ENCODE measurements around the gene DSCAM.

Gene DSCAM

DNA sequence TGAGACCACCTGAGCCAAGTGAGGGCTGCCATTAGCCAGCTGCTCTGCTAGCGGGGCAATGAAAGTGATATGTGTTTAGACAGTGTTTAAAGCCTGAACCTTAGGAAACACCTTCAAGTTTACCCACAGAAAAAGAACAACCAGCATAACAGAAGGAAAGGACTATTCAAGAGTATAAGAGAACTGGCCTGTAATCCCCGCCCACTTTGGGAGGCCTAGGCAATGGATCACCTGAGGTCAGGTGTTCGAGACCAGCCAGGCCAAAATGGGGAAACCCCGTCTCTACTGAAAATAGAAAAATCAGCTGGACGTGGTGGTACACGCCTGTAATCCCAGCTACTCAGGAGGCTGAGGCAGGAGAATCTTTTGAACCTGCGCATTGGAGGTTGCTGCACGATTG is 830.3 kb downstream of the DSCAM start:
- Histone ChIP-seq H3K9me3 (ENCODE audit: low read length) (no peaks in the 10 kb centered on the region), H3K79me2 (ENCODE audit: insufficient read depth, low read length) (no peaks in the 10 kb centered on the region), H3K9ac (ENCODE audit: low read length) (no peak overlapping the region), H3K4me2 (ENCODE audit: low read length) (no peak overlapping the region), H2AFZ (ENCODE audit: low read length) (no peak overlapping the region), H4K20me1 (ENCODE audit: insufficient read depth, low read length) (no peaks in the 10 kb centered on the region), H3F3A (ENCODE audit: insufficient read depth, low read length) (no peaks in the 10 kb centered on the region), H3K27ac (ENCODE audit: low read depth, low read length, poor library complexity, severe bottlenecking) (no peak overlapping the region), H3K4me3 (ENCODE audit: low read depth, low read length, poor library complexity, severe bottlenecking) (no peak overlapping the region), H3K4me1 (ENCODE audit: insufficient read depth, low read length, severe bottlenecking) (no peaks in the 10 kb centered on the region), H3K27me3 (ENCODE audit: insufficient read depth, low read length) (no peaks in the 10 kb centered on the region), H3K36me3 (ENCODE audit: insufficient read depth, low read length) (no peaks in the 10 kb centered on the region), H3K9me2 (ENCODE audit: low read depth, low read length) (no peaks in the 10 kb centered on the region)
- TF ChIP-seq EZH2 (IDR thresholded peaks at IDR 0.05; ENCODE audit: borderline replicate concordance, low read length): no peak
- TF ChIP-seq, protein P1, sequence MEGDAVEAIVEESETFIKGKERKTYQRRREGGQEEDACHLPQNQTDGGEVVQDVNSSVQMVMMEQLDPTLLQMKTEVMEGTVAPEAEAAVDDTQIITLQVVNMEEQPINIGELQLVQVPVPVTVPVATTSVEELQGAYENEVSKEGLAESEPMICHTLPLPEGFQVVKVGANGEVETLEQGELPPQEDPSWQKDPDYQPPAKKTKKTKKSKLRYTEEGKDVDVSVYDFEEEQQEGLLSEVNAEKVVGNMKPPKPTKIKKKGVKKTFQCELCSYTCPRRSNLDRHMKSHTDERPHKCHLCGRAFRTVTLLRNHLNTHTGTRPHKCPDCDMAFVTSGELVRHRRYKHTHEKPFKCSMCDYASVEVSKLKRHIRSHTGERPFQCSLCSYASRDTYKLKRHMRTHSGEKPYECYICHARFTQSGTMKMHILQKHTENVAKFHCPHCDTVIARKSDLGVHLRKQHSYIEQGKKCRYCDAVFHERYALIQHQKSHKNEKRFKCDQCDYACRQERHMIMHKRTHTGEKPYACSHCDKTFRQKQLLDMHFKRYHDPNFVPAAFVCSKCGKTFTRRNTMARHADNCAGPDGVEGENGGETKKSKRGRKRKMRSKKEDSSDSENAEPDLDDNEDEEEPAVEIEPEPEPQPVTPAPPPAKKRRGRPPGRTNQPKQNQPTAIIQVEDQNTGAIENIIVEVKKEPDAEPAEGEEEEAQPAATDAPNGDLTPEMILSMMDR (IDR thresholded peaks at IDR 0.05; ENCODE audit: low read length): no peak

DNA sequence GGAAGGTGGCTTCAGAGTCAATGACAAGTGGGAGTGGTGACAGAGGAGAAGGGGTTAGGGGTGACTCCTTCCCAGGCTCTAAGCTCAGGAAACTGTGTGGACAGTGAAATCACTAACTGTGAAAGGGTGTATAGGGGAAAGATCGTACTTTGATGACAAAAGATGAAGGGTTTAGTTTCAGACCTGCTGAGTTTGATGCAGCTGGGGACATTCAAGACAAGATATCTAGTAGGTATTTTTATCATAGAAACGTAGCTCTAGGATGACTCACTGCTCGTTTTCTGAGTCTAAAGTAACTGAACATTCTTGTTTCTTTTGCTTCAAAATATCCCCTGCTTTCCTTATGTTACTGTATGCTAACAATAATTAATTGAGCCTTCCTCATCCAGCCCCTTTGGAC is 830.7 kb downstream of the DSCAM start:
- Histone ChIP-seq H4K20me1 (ENCODE audit: insufficient read depth, low read length) (no peaks in the 10 kb centered on the region), H3K27me3 (ENCODE audit: insufficient read depth, low read length) (no peaks in the 10 kb centered on the region), H3K4me1 (ENCODE audit: insufficient read depth, low read length, severe bottlenecking) (no peaks in the 10 kb centered on the region), H3K9ac (ENCODE audit: low read length) (no peak overlapping the region), H3F3A (ENCODE audit: insufficient read depth, low read length) (no peaks in the 10 kb centered on the region), H3K79me2 (ENCODE audit: insufficient read depth, low read length) (no peaks in the 10 kb centered on the region), H3K27ac (ENCODE audit: low read depth, low read length, poor library complexity, severe bottlenecking) (no peak overlapping the region), H3K36me3 (ENCODE audit: insufficient read depth, low read length) (no peaks in the 10 kb centered on the region), H3K9me2 (ENCODE audit: low read depth, low read length) (no peaks in the 10 kb centered on the region), H3K4me3 (ENCODE audit: low read depth, low read length, poor library complexity, severe bottlenecking) (no peak overlapping the region), H3K9me3 (ENCODE audit: low read length) (no peaks in the 10 kb centered on the region), H2AFZ (ENCODE audit: low read length) (no peak overlapping the region), H3K4me2 (ENCODE audit: low read length) (no peak overlapping the region)
- no peak for TF ChIP-seq EZH2 (IDR thresholded peaks at IDR 0.05; ENCODE audit: borderline replicate concordance, low read length)
- TF ChIP-seq, protein P1 (IDR thresholded peaks at IDR 0.05; ENCODE audit: low read length): no peak

DNA sequence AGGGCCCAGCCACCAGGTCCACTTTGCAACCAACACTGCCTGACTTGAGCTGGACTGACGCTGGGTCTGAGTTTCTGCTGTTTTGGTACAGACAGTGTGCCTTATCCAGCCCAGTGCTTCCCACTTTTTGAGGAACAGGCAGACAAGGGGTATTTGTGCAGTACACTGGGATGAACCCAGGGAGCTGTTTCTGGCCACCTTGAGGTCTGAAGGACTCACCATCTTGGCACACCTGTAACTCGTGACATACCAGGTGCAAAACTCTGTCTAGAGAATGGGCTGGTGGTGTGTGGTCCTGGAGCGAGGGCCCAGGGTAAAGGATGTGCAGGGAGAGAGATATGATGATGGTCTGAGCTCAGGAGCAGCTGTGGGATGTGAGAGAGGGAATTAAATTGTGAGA is 831.1 kb downstream of the DSCAM start:
- H3K36me3 ChIP-seq (ENCODE audit: insufficient read depth, low read length): no peaks in the 10 kb centered on the region
- no peaks in the 10 kb centered on the region for H3K79me2 ChIP-seq (ENCODE audit: insufficient read depth, low read length)
- no peaks in the 10 kb centered on the region for H4K20me1 ChIP-seq (ENCODE audit: insufficient read depth, low read length)
- H3K4me2 ChIP-seq (ENCODE audit: low read length): no peak overlapping the region
- H3F3A ChIP-seq (ENCODE audit: insufficient read depth, low read length): no peaks in the 10 kb centered on the region
- no peaks in the 10 kb centered on the region for H3K9me2 ChIP-seq (ENCODE audit: low read depth, low read length)
- no peaks in the 10 kb centered on the region for H3K27me3 ChIP-seq (ENCODE audit: insufficient read depth, low read length)
- H3K27ac ChIP-seq (ENCODE audit: low read depth, low read length, poor library complexity, severe bottlenecking): no peak overlapping the region
- no peak overlapping the region for H3K4me3 ChIP-seq (ENCODE audit: low read depth, low read length, poor library complexity, severe bottlenecking)
- no peaks in the 10 kb centered on the region for H3K4me1 ChIP-seq (ENCODE audit: insufficient read depth, low read length, severe bottlenecking)
- H3K9ac ChIP-seq (ENCODE audit: low read length): no peak overlapping the region
- H3K9me3 ChIP-seq (ENCODE audit: low read length): no peaks in the 10 kb centered on the region
- no peak overlapping the region for H2AFZ ChIP-seq (ENCODE audit: low read length)
- no peak for TF ChIP-seq EZH2 (IDR thresholded peaks at IDR 0.05; ENCODE audit: borderline replicate concordance, low read length)
- TF ChIP-seq, protein P1 (IDR thresholded peaks at IDR 0.05; ENCODE audit: low read length): no peak

All from OCI-LY1 (cell line).